Measurements from ENCODE around the gene MAG.

Gene MAG

DNA sequence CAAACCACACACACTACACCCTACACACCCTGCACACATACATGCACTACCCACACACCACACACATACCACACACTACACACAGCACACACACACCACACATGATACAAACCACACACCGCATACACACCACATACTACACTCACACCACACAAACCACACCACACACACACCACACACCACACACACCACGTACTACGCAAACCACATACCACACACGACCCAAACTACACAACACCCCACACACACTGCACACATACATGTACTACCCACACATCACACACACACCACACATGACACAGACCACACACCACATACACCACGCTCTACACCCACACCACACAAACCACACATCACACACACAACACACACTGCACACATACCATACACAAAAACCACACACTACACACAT, 6.6 kb downstream of the MAG start:
- H3K27ac ChIP-seq (ENCODE audit: low read depth, low read length): no peak overlapping the region
- H3K4me3 ChIP-seq (ENCODE audit: low read depth in 1 of 5, low read length in 5 of 5): no peak overlapping the region
- no peaks in the 10 kb centered on the region for H3K9me3 ChIP-seq (ENCODE audit: control insufficient read depth in 5 of 5, low read length in 5 of 5)
- peaks cover 0 to 37% (median 33%) of the 10 kb centered on the region in 5 donors for H3K27me3 ChIP-seq (ENCODE audit: control insufficient read depth in 5 of 5, insufficient read depth in 4 of 5, low read length in 5 of 5)
- no peak overlapping the region for H3K9ac ChIP-seq (ENCODE audit: low read length in 5 of 5)
- no peaks in the 10 kb centered on the region for H3K36me3 ChIP-seq (ENCODE audit: control insufficient read depth in 5 of 5, insufficient read depth in 5 of 5, low read length in 5 of 5)
- H3K4me1 ChIP-seq (ENCODE audit: control insufficient read depth in 5 of 5, insufficient read depth in 5 of 5, low read length in 5 of 5): peaks cover 0 to 3% (median 0%) of the 10 kb centered on the region in 5 donors

DNA sequence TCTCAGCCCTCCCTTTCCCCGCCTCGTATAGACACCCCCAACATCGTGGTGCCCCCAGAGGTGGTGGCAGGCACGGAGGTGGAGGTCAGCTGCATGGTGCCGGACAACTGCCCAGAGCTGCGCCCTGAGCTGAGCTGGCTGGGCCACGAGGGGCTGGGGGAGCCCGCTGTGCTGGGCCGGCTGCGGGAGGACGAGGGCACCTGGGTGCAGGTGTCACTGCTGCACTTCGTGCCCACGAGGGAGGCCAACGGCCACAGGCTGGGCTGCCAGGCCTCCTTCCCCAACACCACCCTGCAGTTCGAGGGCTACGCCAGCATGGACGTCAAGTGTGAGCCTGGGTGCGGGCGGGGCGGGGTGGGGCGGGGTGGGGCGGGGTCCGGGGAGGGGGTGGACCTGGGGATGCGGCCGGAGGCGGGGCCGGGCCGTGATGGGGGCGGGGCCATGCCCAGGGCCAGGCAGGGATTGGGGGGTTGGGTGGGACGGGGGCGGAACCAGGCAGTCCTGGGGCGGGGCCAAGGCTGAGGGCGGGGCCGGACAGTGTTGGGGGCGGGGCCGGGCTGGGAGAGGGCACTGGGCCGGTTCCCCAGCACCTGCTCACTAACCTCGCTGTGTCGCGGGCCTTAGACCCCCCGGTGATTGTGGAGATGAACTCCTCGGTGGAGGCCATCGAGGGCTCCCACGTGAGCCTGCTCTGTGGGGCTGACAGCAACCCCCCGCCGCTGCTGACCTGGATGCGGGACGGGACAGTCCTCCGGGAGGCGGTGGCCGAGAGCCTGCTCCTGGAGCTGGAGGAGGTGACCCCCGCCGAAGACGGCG, 7.8 kb downstream of the MAG start:
- H3K9ac ChIP-seq (ENCODE audit: low read length in 5 of 5): no peak overlapping the region
- no peaks in the 10 kb centered on the region for H3K9me3 ChIP-seq (ENCODE audit: control insufficient read depth in 5 of 5, low read length in 5 of 5)
- H3K27me3 ChIP-seq (ENCODE audit: control insufficient read depth in 5 of 5, insufficient read depth in 4 of 5, low read length in 5 of 5): peaks cover 0 to 34% (median 24%) of the 10 kb centered on the region in 5 donors
- H3K4me3 ChIP-seq (ENCODE audit: low read depth in 1 of 5, low read length in 5 of 5): no peak overlapping the region
- no peak overlapping the region for H3K27ac ChIP-seq (ENCODE audit: low read depth, low read length)
- peaks cover 0 to 3% (median 0%) of the 10 kb centered on the region in 5 donors for H3K4me1 ChIP-seq (ENCODE audit: control insufficient read depth in 5 of 5, insufficient read depth in 5 of 5, low read length in 5 of 5)
- H3K36me3 ChIP-seq (ENCODE audit: control insufficient read depth in 5 of 5, insufficient read depth in 5 of 5, low read length in 5 of 5): no peaks in the 10 kb centered on the region

GRCh38 chr19:35300339-35300649, 8.3 kb downstream of the MAG start:
- Histone ChIP-seq H3K4me1 (ENCODE audit: control insufficient read depth in 5 of 5, insufficient read depth in 5 of 5, low read length in 5 of 5) (peaks cover 0 to 3% (median 0%) of the 10 kb centered on the region in 5 donors), H3K36me3 (ENCODE audit: control insufficient read depth in 5 of 5, insufficient read depth in 5 of 5, low read length in 5 of 5) (no peaks in the 10 kb centered on the region), H3K9me3 (ENCODE audit: control insufficient read depth in 5 of 5, low read length in 5 of 5) (no peaks in the 10 kb centered on the region), H3K4me3 (ENCODE audit: low read depth in 1 of 5, low read length in 5 of 5) (no peak overlapping the region), H3K27me3 (ENCODE audit: control insufficient read depth in 5 of 5, insufficient read depth in 4 of 5, low read length in 5 of 5) (peaks cover 0 to 34% (median 24%) of the 10 kb centered on the region in 5 donors), H3K9ac (ENCODE audit: low read length in 5 of 5) (no peak overlapping the region), H3K27ac (ENCODE audit: low read depth, low read length) (no peak overlapping the region)

GRCh38 chr19:35301961-35302360, 10.0 kb downstream of the MAG start:
- Histone ChIP-seq H3K4me1 (ENCODE audit: control insufficient read depth in 5 of 5, insufficient read depth in 5 of 5, low read length in 5 of 5) (peaks cover 0 to 3% (median 0%) of the 10 kb centered on the region in 5 donors), H3K4me3 (ENCODE audit: low read depth in 1 of 5, low read length in 5 of 5) (no peak overlapping the region), H3K9me3 (ENCODE audit: control insufficient read depth in 5 of 5, low read length in 5 of 5) (no peaks in the 10 kb centered on the region), H3K9ac (ENCODE audit: low read length in 5 of 5) (no peak overlapping the region), H3K27ac (ENCODE audit: low read depth, low read length) (no peak overlapping the region), H3K27me3 (ENCODE audit: control insufficient read depth in 5 of 5, insufficient read depth in 4 of 5, low read length in 5 of 5) (peaks cover 0 to 35% (median 19%) of the 10 kb centered on the region in 5 donors), H3K36me3 (ENCODE audit: control insufficient read depth in 5 of 5, insufficient read depth in 5 of 5, low read length in 5 of 5) (no peaks in the 10 kb centered on the region)

GRCh38 chr19:35302446-35302845, 10.5 kb downstream of the MAG start:
- no peak overlapping the region for H3K27ac ChIP-seq (ENCODE audit: low read depth, low read length)
- H3K27me3 ChIP-seq (ENCODE audit: control insufficient read depth in 5 of 5, insufficient read depth in 4 of 5, low read length in 5 of 5): peaks cover 0 to 36% (median 17%) of the 10 kb centered on the region in 5 donors
- H3K9me3 ChIP-seq (ENCODE audit: control insufficient read depth in 5 of 5, low read length in 5 of 5): no peaks in the 10 kb centered on the region
- no peaks in the 10 kb centered on the region for H3K36me3 ChIP-seq (ENCODE audit: control insufficient read depth in 5 of 5, insufficient read depth in 5 of 5, low read length in 5 of 5)
- H3K4me3 ChIP-seq (ENCODE audit: low read depth in 1 of 5, low read length in 5 of 5): no peak overlapping the region
- H3K4me1 ChIP-seq (ENCODE audit: control insufficient read depth in 5 of 5, insufficient read depth in 5 of 5, low read length in 5 of 5): peaks cover 0 to 3% (median 0%) of the 10 kb centered on the region in 5 donors
- no peak overlapping the region for H3K9ac ChIP-seq (ENCODE audit: low read length in 5 of 5)

DNA sequence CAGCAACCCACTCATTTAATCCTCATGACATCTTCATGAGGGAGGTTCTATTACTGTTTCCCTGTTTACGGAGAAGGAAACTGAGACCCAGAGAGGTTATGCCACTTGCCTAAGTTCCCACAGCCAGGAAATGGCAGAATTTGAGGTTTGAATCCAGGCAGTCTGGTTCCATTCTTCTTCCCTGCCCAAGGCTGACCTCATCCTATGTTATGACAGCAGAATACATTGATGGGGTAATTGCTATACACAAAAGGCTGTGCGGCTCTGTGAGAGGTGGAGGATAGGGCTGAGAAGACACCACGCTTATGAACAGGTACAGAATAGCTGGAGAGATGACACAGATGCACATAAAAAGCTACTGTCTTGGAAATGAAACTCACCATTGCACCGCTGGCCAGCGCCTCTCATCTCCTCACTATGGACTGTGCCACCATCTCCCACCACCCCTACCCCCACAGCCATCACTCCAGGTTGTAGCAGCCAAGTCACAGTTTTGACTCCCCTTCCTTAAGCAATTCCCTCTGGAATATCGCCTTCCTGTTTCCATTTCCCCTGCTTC, 11.5 kb downstream of the MAG start:
- Histone ChIP-seq H3K9me3 (ENCODE audit: control insufficient read depth in 5 of 5, low read length in 5 of 5) (no peaks in the 10 kb centered on the region), H3K27ac (ENCODE audit: low read depth, low read length) (no peak overlapping the region), H3K4me3 (ENCODE audit: low read depth in 1 of 5, low read length in 5 of 5) (no peak overlapping the region), H3K27me3 (ENCODE audit: control insufficient read depth in 5 of 5, insufficient read depth in 4 of 5, low read length in 5 of 5) (peaks cover 5 to 27% (median 11%) of the 10 kb centered on the region in 5 donors), H3K9ac (ENCODE audit: low read length in 5 of 5) (no peak overlapping the region), H3K4me1 (ENCODE audit: control insufficient read depth in 5 of 5, insufficient read depth in 5 of 5, low read length in 5 of 5) (peaks cover 0 to 3% (median 0%) of the 10 kb centered on the region in 5 donors), H3K36me3 (ENCODE audit: control insufficient read depth in 5 of 5, insufficient read depth in 5 of 5, low read length in 5 of 5) (no peaks in the 10 kb centered on the region)

DNA sequence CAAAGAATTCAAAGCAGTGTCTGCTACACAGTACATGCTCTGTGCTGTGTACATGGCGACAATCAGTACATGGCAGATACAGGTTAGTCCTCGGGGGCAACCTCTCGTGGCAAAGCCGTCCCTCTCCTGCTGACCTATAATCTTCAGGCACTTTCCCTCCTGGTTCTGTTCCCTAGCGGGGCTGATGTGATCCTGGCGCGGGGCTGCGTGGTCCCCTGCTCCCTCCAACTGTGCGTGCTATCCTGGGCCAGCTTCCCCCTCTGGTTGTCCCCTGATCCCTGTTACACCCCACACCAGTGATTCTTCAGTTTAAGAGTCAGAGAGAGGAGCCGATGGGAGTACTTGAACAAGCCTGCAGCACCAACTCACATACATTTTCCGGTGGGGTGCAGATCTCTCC, 12.1 kb downstream of the MAG start:
- Histone ChIP-seq H3K9ac (ENCODE audit: low read length in 5 of 5) (no peak overlapping the region), H3K4me3 (ENCODE audit: low read depth in 1 of 5, low read length in 5 of 5) (no peak overlapping the region), H3K27me3 (ENCODE audit: control insufficient read depth in 5 of 5, insufficient read depth in 4 of 5, low read length in 5 of 5) (peaks cover 5 to 24% (median 11%) of the 10 kb centered on the region in 5 donors), H3K36me3 (ENCODE audit: control insufficient read depth in 5 of 5, insufficient read depth in 5 of 5, low read length in 5 of 5) (no peaks in the 10 kb centered on the region), H3K4me1 (ENCODE audit: control insufficient read depth in 5 of 5, insufficient read depth in 5 of 5, low read length in 5 of 5) (peaks cover 0 to 3% (median 0%) of the 10 kb centered on the region in 5 donors), H3K9me3 (ENCODE audit: control insufficient read depth in 5 of 5, low read length in 5 of 5) (no peaks in the 10 kb centered on the region), H3K27ac (ENCODE audit: low read depth, low read length) (no peak overlapping the region)

GRCh38 chr19:35305181-35305580, 13.2 kb downstream of the MAG start:
- H3K9me3 ChIP-seq (ENCODE audit: control insufficient read depth in 5 of 5, low read length in 5 of 5): no peaks in the 10 kb centered on the region
- H3K4me1 ChIP-seq (ENCODE audit: control insufficient read depth in 5 of 5, insufficient read depth in 5 of 5, low read length in 5 of 5): peaks cover 0 to 7% (median 0%) of the 10 kb centered on the region in 5 donors
- no peaks in the 10 kb centered on the region for H3K36me3 ChIP-seq (ENCODE audit: control insufficient read depth in 5 of 5, insufficient read depth in 5 of 5, low read length in 5 of 5)
- no peak overlapping the region for H3K4me3 ChIP-seq (ENCODE audit: low read depth in 1 of 5, low read length in 5 of 5)
- no peak overlapping the region for H3K27ac ChIP-seq (ENCODE audit: low read depth, low read length)
- H3K27me3 ChIP-seq (ENCODE audit: control insufficient read depth in 5 of 5, insufficient read depth in 4 of 5, low read length in 5 of 5): peaks cover 5 to 27% (median 9%) of the 10 kb centered on the region in 5 donors
- H3K9ac ChIP-seq (ENCODE audit: low read length in 5 of 5): no peak overlapping the region

- H3K9me3 ChIP-seq (ENCODE audit: control insufficient read depth in 5 of 5, low read length in 5 of 5): no peaks in the 10 kb centered on the region
- no peak overlapping the region for H3K27ac ChIP-seq (ENCODE audit: low read depth, low read length)
- H3K36me3 ChIP-seq (ENCODE audit: control insufficient read depth in 5 of 5, insufficient read depth in 5 of 5, low read length in 5 of 5): no peaks in the 10 kb centered on the region
- peaks cover 2 to 23% (median 5%) of the 10 kb centered on the region in 5 donors for H3K27me3 ChIP-seq (ENCODE audit: control insufficient read depth in 5 of 5, insufficient read depth in 4 of 5, low read length in 5 of 5)
- no peak overlapping the region for H3K9ac ChIP-seq (ENCODE audit: low read length in 5 of 5)
- H3K4me1 ChIP-seq (ENCODE audit: control insufficient read depth in 5 of 5, insufficient read depth in 5 of 5, low read length in 5 of 5): peaks cover 0 to 7% (median 0%) of the 10 kb centered on the region in 5 donors
- no peak overlapping the region for H3K4me3 ChIP-seq (ENCODE audit: low read depth in 1 of 5, low read length in 5 of 5)
Measured at GRCh38 chr19:35306473-35307246, 14.7 kb downstream of the MAG start.

GRCh38 chr19:35307931-35308330, 16.0 kb downstream of the MAG start:
- Histone ChIP-seq H3K36me3 (ENCODE audit: control insufficient read depth in 5 of 5, insufficient read depth in 5 of 5, low read length in 5 of 5) (no peaks in the 10 kb centered on the region), H3K9ac (ENCODE audit: low read length in 5 of 5) (no peak overlapping the region), H3K4me1 (ENCODE audit: control insufficient read depth in 5 of 5, insufficient read depth in 5 of 5, low read length in 5 of 5) (peaks cover 0 to 7% (median 0%) of the 10 kb centered on the region in 5 donors), H3K4me3 (ENCODE audit: low read depth in 1 of 5, low read length in 5 of 5) (no peak overlapping the region), H3K27me3 (ENCODE audit: control insufficient read depth in 5 of 5, insufficient read depth in 4 of 5, low read length in 5 of 5) (peaks cover 2 to 17% (median 5%) of the 10 kb centered on the region in 5 donors), H3K9me3 (ENCODE audit: control insufficient read depth in 5 of 5, low read length in 5 of 5) (no peaks in the 10 kb centered on the region), H3K27ac (ENCODE audit: low read depth, low read length) (no peak overlapping the region)

All from subcutaneous abdominal adipose tissue (tissue), 5 donors.